Stomach (tissue), 9 donors: ENCODE measurements around the gene FDXR. TPM values are rescaled to one million over a fixed set of nuclear protein-coding genes. Genes with fewer than 3 reads are reported as not detected.
"Not testable (repeated sequence)": the region's sequence is repeated elsewhere in the genome, so short reads cannot be mapped to it uniquely, and the experiment has no call there.

ENCODE experiments used
- DNase-seq, 2 donors: peaks; one replicate each; pipeline versions ENCODE4 v3.0.0 to v3.0.0-alpha.2; 2013 to 2019
- H3K27ac ChIP-seq, 5 donors: fragments of 200-600 bp in 4 of 5; sonication (generic) in 4 of 5; one replicate each; pipeline ENCODE4 v1.5.1; 2013 to 2019; ENCODE audit warnings: mild to moderate bottlenecking in 1 of 5, moderate library complexity in 1 of 5
- H3K27me3 ChIP-seq, 3 donors: fragments of 200-600 bp; sonication (generic); one replicate each; pipeline ENCODE4 v1.5.1; 2017 to 2019; ENCODE audit warnings: mixed run types in 1 of 3
- H3K36me3 ChIP-seq, 4 donors: fragments of 200-600 bp; sonication (generic); 1 replicate in 3 of 4; 2 replicates in 1 of 4; pipeline ENCODE4 v1.5.1; 2016 to 2019
- H3K4me1 ChIP-seq, 4 donors: fragments of 200-600 bp; sonication (generic); one replicate each; pipeline ENCODE4 v1.5.1; 2016 to 2019
- H3K4me3 ChIP-seq, 4 donors: fragments of 200-600 bp; sonication (generic) in 3 of 4; one replicate each; pipeline ENCODE4 v1.5.1; 2016 to 2019; ENCODE audit warnings: mild to moderate bottlenecking in 1 of 4
- H3K9me3 ChIP-seq, 4 donors: fragments of 200-600 bp; sonication (generic); one replicate each; pipeline ENCODE4 v1.5.1; 2016 to 2019
- CTCF ChIP-seq, 7 experiments: fragments of 450-650 bp in 4 of 7; fragments of 200-600 bp in 3 of 7; sonication (generic) in 3 of 7; IDR thresholded peaks; one replicate each; pipeline ENCODE4 v1.5.1; 2016 to 2019; ENCODE audit warnings: antibody characterized with exemption in 7 of 7, control low read depth in 2 of 7, mild to moderate bottlenecking in 1 of 7
- EP300 ChIP-seq: sonication (generic); formaldehyde crosslinking; IDR thresholded peaks from one replicate; pipeline ENCODE4 v1.6.1; 2017; ENCODE audit warnings: antibody characterized with exemption
- POLR2A ChIP-seq, 4 donors: fragments of 450-650 bp; IDR thresholded peaks; one replicate each; pipeline ENCODE4 v1.6.1; 2016; ENCODE audit warnings: antibody characterized with exemption in 4 of 4, control low read depth in 2 of 4, mild to moderate bottlenecking in 1 of 4, moderate library complexity in 1 of 4
- POLR2AphosphoS5 ChIP-seq, 3 donors: sonication (generic); formaldehyde crosslinking; IDR thresholded peaks; one replicate each; pipeline ENCODE4 v1.6.1; 2016; ENCODE audit warnings: antibody characterized with exemption in 3 of 3
- WGBS, 5 donors: extraction: QIAGEN DNeasy Blood & Tissue Kit in 3 of 5; methylation state at CpG; one replicate each; pipeline versions ENCODE4 v1.1.5 to v1.1.7; 2013 to 2018; 5-methylcytosine and 5-hydroxymethylcytosine counted together
- intact Hi-C: fragments of 100-400 bp; cut with DNase I; formaldehyde crosslinking; loops from one replicate; pipeline ENCODE4 v1.15.1; 2023; ENCODE audit warnings: low total_unique reads
- polyA plus RNA-seq, 3 donors: library from polyadenylated mRNA; stranded (reverse); fragments of 200-250 nt; gene quantifications; one replicate each; pipeline ENCODE4 v1.2.3, GENCODE V29; 2013
- total RNA-seq, 5 donors: library from RNA; depleted of rRNA; stranded (reverse); fragments of >200 nt; gene quantifications; one replicate each; pipeline versions ENCODE4 v1.1.0 to v1.2.3, GENCODE V29; 2014 to 2016
- donor health status: healthy with polysubstance abuse.
- donor health status: Bipolar disorder and iron deficiency.
- donor health status: healthy.

Gene FDXR
- total and polyA plus RNA-seq, 8 donors: 0.58 to 94.1 (median 13.9) TPM

- no peak for DNase-seq
- no peaks in the 10 kb centered on the region for H3K9me3 ChIP-seq
- H3K36me3 ChIP-seq: no peaks in the 10 kb centered on the region
- H3K4me3 ChIP-seq: no peak overlapping the region
- 80 to 92% (median 83%) methylated on average over 5 of the region's 5 CpGs for WGBS, 5 donors
- TF ChIP-seq POLR2AphosphoS5 (IDR thresholded peaks at IDR 0.05) (no peak), CTCF (IDR thresholded peaks at IDR 0.05) (no peak), EP300 (no peak), POLR2A (IDR thresholded peaks at IDR 0.05) (no peak)
- H3K4me1 ChIP-seq: peaks cover 13 to 17% (median 15%) of the 10 kb centered on the region in 4 donors
- H3K27ac ChIP-seq: no peak overlapping the region
- intact Hi-C loops: no loop called here
- H3K27me3 ChIP-seq: peaks cover 14 to 89% (median 46%) of the 10 kb centered on the region in 3 donors
These were observed 46.1 kb upstream of the FDXR start for GRCh38 chr17:74918906-74919305.

- no peak for TF ChIP-seq POLR2A (IDR thresholded peaks at IDR 0.05)
- TF ChIP-seq EP300: no peak
- no peak for TF ChIP-seq CTCF (IDR thresholded peaks at IDR 0.05)
- TF ChIP-seq POLR2AphosphoS5 (IDR thresholded peaks at IDR 0.05): no peak
- intact Hi-C loops: no loop called here
- peaks cover 0 to 75% (median 31%) of the 10 kb centered on the region in 3 donors for H3K27me3 ChIP-seq
- H3K4me3 ChIP-seq: no peak overlapping the region
- 66 to 81% (median 71%) methylated on average over 8 to 10 of the region's 10 CpGs for WGBS, 5 donors
- no peak overlapping the region for H3K27ac ChIP-seq
- no peaks in the 10 kb centered on the region for H3K36me3 ChIP-seq
- peaks cover 0 to 3% (median under 1%) of the 10 kb centered on the region in 4 donors for H3K4me1 ChIP-seq
- no peak for DNase-seq
- H3K9me3 ChIP-seq: no peaks in the 10 kb centered on the region
These were observed 44.6 kb upstream of the FDXR start for GRCh38 chr17:74917430-74917829.

DNA sequence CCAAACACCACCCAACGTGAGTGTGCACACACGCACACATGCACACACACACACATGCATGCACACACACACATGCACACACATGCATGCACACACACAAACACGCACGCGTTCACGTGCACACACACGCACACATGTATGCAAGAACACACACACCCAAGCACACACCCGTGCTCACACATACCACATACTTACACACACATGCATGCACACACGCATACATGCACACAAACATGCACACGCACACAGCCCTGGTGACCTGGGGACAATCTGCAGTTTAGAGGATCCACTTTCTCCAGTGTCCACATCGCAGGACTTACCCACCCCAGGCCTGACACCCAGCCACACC, 44.0 kb upstream of the FDXR start:
- no peak for DNase-seq
- Histone ChIP-seq H3K9me3 (no peaks in the 10 kb centered on the region), H3K4me1 (no peaks in the 10 kb centered on the region), H3K36me3 (no peaks in the 10 kb centered on the region), H3K27ac (no peak overlapping the region), H3K4me3 (no peak overlapping the region), H3K27me3 (peaks cover 0 to 69% (median 25%) of the 10 kb centered on the region in 3 donors)
- intact Hi-C loops: no loop called here
- TF ChIP-seq POLR2AphosphoS5 (IDR thresholded peaks at IDR 0.05) (no peak), CTCF (IDR thresholded peaks at IDR 0.05) (no peak), POLR2A (IDR thresholded peaks at IDR 0.05) (no peak), EP300 (no peak)
- WGBS, 5 donors: 86 to 92% (median 91%) methylated on average over 6 to 11 of the region's 11 CpGs

DNA sequence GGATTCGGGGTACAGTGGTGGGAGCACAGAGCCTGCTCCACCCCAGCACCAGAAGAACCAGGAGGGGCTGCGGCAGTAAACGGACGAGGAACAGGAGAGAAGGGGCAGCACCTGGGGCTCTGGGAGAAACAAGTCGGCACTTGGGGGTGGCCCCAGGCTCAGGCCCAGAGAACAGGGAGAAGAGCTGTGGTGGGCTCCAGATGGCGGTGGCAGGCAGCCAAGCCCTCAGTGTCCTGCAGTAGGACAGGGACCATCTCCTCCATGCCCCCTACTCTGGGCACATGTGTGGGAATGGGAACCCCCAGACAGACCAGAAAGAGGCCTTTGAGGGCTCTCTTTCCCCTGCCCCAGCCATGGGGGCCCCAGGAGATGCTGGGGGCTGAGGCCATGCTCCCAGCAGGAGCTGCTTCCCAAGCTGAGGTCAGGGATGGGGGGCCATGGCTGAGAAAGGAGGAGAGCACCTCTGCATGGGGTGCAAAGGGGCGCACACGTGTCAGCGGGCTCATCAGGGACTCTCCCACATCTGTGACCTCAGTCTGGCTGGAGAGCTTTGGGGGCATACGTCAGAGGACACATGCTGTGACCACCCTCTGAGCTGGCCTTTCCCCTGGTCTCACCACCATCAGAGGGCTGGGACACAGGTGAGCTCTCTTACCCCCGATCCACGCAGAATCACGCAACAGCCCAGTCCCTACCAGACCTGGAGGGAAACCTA, 43.5 kb upstream of the FDXR start:
- H3K27me3 ChIP-seq: peaks cover 0 to 63% (median 20%) of the 10 kb centered on the region in 3 donors
- H3K36me3 ChIP-seq: no peaks in the 10 kb centered on the region
- H3K27ac ChIP-seq: no peak overlapping the region
- no peak overlapping the region for H3K4me3 ChIP-seq
- TF ChIP-seq EP300 (no peak), POLR2A (IDR thresholded peaks at IDR 0.05) (no peak), CTCF (IDR thresholded peaks at IDR 0.05) (no peak), POLR2AphosphoS5 (IDR thresholded peaks at IDR 0.05) (no peak)
- WGBS, 5 donors: 81 to 89% (median 89%) methylated on average over 10 to 13 of the region's 13 CpGs
- no peaks in the 10 kb centered on the region for H3K4me1 ChIP-seq
- DNase-seq: no peak
- H3K9me3 ChIP-seq: no peaks in the 10 kb centered on the region
- intact Hi-C loops: no loop called here

- H3K27ac ChIP-seq, H3K4me1 ChIP-seq, intact Hi-C loops, H3K9me3 ChIP-seq, H3K36me3 ChIP-seq, H3K4me3 ChIP-seq, DNase-seq: not testable (repeated sequence)
- 65 to 85% (median 76%) methylated on average over 8 of the region's 8 CpGs for WGBS, 5 donors
- H3K27me3 ChIP-seq: peaks cover 0 to 33% (median 0%) of the 10 kb centered on the region in 3 donors
These were observed 38.6 kb upstream of the FDXR start for GRCh38 chr17:74911423-74911822.

GRCh38 chr17:74909097-74909496, 36.3 kb upstream of the FDXR start:
- H3K4me1 ChIP-seq, H3K27ac ChIP-seq, intact Hi-C loops, DNase-seq, H3K36me3 ChIP-seq, H3K9me3 ChIP-seq, H3K4me3 ChIP-seq: not testable (repeated sequence)
- 63 to 75% (median 72%) methylated on average over 3 to 4 of the region's 4 CpGs for WGBS, 5 donors
- peaks cover 0 to 34% (median 2%) of the 10 kb centered on the region in 3 donors for H3K27me3 ChIP-seq
